ENCODE measurements around the gene SH2D4B. TPM values are rescaled to one million over a fixed set of nuclear protein-coding genes. Genes with fewer than 3 reads are reported as not detected.

SH2D4B gene
- total and polyA plus RNA-seq, 2 donors (not counting 3 experiments of a cell fraction or from before 2014, with no cell fraction given), result not detected

GRCh38 chr10:80588546-80588945 lies 50.8 kb downstream of the SH2D4B start:
- Histone ChIP-seq H3K9ac (replicated peaks; ENCODE audit: extremely low read depth, insufficient read depth, low read length) (no peak overlapping the region), H2AFZ (ENCODE audit: low read depth, low read length) (no peak overlapping the region), H4K20me1 (replicated peaks; ENCODE audit: control insufficient read depth, extremely low read depth, insufficient read depth, low read length) (no peaks in the 10 kb centered on the region), H3K4me3 (replicated peaks in 1 of 3; ENCODE audit: insufficient read depth in 1 of 3, low read depth in 1 of 3, low read length in 3 of 3) (no peak overlapping the region), H3K36me3 (ENCODE audit: control insufficient read depth in 2 of 2, extremely low read depth in 1 of 2, insufficient read depth in 2 of 2, low read length in 2 of 2) (no peaks in the 10 kb centered on the region), H3K9me3 (replicated peaks; ENCODE audit: control insufficient read depth, insufficient read depth, low read length) (no peaks in the 10 kb centered on the region), H3K4me1 (ENCODE audit: control insufficient read depth, extremely low read depth, insufficient read depth, low read length) (no peaks in the 10 kb centered on the region), H3K9me1 (replicated peaks; ENCODE audit: control insufficient read depth, extremely low read depth, insufficient read depth, low read length) (no peaks in the 10 kb centered on the region), H3K27ac (ENCODE audit: insufficient read depth, low read depth, low read length) (no peak overlapping the region), H3K4me2 (ENCODE audit: insufficient read depth, low read length) (no peak overlapping the region), H3K27me3 (ENCODE audit: control insufficient read depth in 2 of 2, insufficient read depth in 2 of 2, low read length in 2 of 2) (no peaks in the 10 kb centered on the region), H3K79me2 (ENCODE audit: control insufficient read depth, insufficient read depth, low read length) (no peaks in the 10 kb centered on the region)
- CTCF ChIA-PET, result interaction anchor here (0.5 to 1.7 kb wide), 4 partner anchors 8 to 206 kb away, joined by 3 to 9 read pairs (median 4); no protein-coding TSS in a partner anchor
- BruUV-seq (replicated peaks), result no TSS peak
- intact Hi-C loops (cut with micrococcal nuclease), result no loop called here
- no peak for DNase-seq (ENCODE audit: low read depth, low spot score)
- dilution Hi-C loops (cut with MboI; ENCODE audit: extremely low pct_ligation_motif_present, low sequenced_read_pairs), result no loop called here
- no peak for FAIRE-seq
- TF ChIP-seq POLR2A (IDR thresholded peaks at IDR 0.05; ENCODE audit: low read depth, low read length) (no peak), GATA2 (IDR thresholded peaks at IDR 0.05; ENCODE audit: insufficient read depth, insufficient read length, low read depth, low read length) (no peak), FOS (IDR thresholded peaks at IDR 0.05; ENCODE audit: borderline replicate concordance, insufficient read depth, low read length) (no peak), MAX (IDR thresholded peaks at IDR 0.05; ENCODE audit: insufficient read depth, insufficient read length) (no peak), POLR2AphosphoS5 (IDR thresholded peaks at IDR 0.05; ENCODE audit: insufficient read depth, low read depth, low read length) (no peak), EZH2 (IDR thresholded peaks at IDR 0.05; ENCODE audit: borderline replicate concordance, low read depth, low read length, severe bottlenecking) (no peak), MYC (IDR thresholded peaks at IDR 0.05; ENCODE audit: low read depth, low read length) (no peak), JUN (IDR thresholded peaks at IDR 0.05; ENCODE audit: borderline replicate concordance, insufficient read depth, insufficient read length, low read depth) (no peak)
- TF ChIP-seq, protein P1, sequence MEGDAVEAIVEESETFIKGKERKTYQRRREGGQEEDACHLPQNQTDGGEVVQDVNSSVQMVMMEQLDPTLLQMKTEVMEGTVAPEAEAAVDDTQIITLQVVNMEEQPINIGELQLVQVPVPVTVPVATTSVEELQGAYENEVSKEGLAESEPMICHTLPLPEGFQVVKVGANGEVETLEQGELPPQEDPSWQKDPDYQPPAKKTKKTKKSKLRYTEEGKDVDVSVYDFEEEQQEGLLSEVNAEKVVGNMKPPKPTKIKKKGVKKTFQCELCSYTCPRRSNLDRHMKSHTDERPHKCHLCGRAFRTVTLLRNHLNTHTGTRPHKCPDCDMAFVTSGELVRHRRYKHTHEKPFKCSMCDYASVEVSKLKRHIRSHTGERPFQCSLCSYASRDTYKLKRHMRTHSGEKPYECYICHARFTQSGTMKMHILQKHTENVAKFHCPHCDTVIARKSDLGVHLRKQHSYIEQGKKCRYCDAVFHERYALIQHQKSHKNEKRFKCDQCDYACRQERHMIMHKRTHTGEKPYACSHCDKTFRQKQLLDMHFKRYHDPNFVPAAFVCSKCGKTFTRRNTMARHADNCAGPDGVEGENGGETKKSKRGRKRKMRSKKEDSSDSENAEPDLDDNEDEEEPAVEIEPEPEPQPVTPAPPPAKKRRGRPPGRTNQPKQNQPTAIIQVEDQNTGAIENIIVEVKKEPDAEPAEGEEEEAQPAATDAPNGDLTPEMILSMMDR (IDR thresholded peaks at IDR 0.05; ENCODE audit: extremely low read depth in 1 of 2, insufficient read depth in 1 of 2, low read depth in 1 of 2, low read length in 2 of 2), result no peak
- POLR2A ChIA-PET, result no interaction called here

Data from endothelial cell of umbilical vein (primary cell).